Measurements from ENCODE around the gene FOXQ1. TPM values are rescaled to one million over a fixed set of nuclear protein-coding genes. Genes with fewer than 3 reads are reported as not detected.

The FOXQ1 gene
- total RNA-seq, 1 donor from 2014 or later = not detected

- no peak for DNase-seq (ENCODE audit: low read depth, low spot score)
Measured at GRCh38 chr6:1334684-1335083, 22.8 kb downstream of the FOXQ1 start.

GRCh38 chr6:1335367-1336037 lies 23.6 kb downstream of the FOXQ1 start:
- Mint-ChIP-seq H3K4me1 (peaks cover 4% of the 10 kb centered on the region), H3K9me3 (peaks cover 2% of the 10 kb centered on the region), H3K27me3 (ENCODE audit: low read depth) (peaks cover 49% of the 10 kb centered on the region), H3K4me3 (no peak overlapping the region), H3K27ac (ENCODE audit: unreplicated experiment) (no peak overlapping the region), H3K36me3 (ENCODE audit: low read depth) (peaks cover 2% of the 10 kb centered on the region)
- DNase-seq (ENCODE audit: low read depth, low spot score) = no peak
- TF ChIP-seq CTCF (conservative IDR thresholded peaks at IDR 0.05) = no peak

More at GRCh38 chr6:1334684-1335083, 22.8 kb downstream of the FOXQ1 start:
- peaks cover 6% of the 10 kb centered on the region for H3K9me3 Mint-ChIP-seq
- H3K4me3 Mint-ChIP-seq = no peak overlapping the region
- peaks cover 48% of the 10 kb centered on the region for H3K27me3 Mint-ChIP-seq (ENCODE audit: low read depth)
- H3K4me1 Mint-ChIP-seq = peaks cover 4% of the 10 kb centered on the region
- no peak for TF ChIP-seq CTCF (conservative IDR thresholded peaks at IDR 0.05)
- H3K36me3 Mint-ChIP-seq (ENCODE audit: low read depth) = peaks cover 4% of the 10 kb centered on the region
- H3K27ac Mint-ChIP-seq (ENCODE audit: unreplicated experiment) = no peak overlapping the region

GRCh38 chr6:1336246-1336843 lies 24.4 kb downstream of the FOXQ1 start:
- DNase-seq (ENCODE audit: low read depth, low spot score) = no peak
- Mint-ChIP-seq H3K4me1 (peaks cover 4% of the 10 kb centered on the region), H3K9me3 (no peaks in the 10 kb centered on the region), H3K36me3 (ENCODE audit: low read depth) (no peaks in the 10 kb centered on the region), H3K4me3 (no peak overlapping the region), H3K27ac (ENCODE audit: unreplicated experiment) (no peak overlapping the region), H3K27me3 (ENCODE audit: low read depth) (peaks cover 52% of the 10 kb centered on the region)
- TF ChIP-seq CTCF (conservative IDR thresholded peaks at IDR 0.05) = no peak

- Mint-ChIP-seq H3K4me3 (no peak overlapping the region), H3K4me1 (peaks cover 4% of the 10 kb centered on the region), H3K27ac (ENCODE audit: unreplicated experiment) (no peak overlapping the region), H3K36me3 (ENCODE audit: low read depth) (no peaks in the 10 kb centered on the region), H3K9me3 (no peaks in the 10 kb centered on the region), H3K27me3 (ENCODE audit: low read depth) (peaks cover 61% of the 10 kb centered on the region)
- DNase-seq (ENCODE audit: low read depth, low spot score) = no peak
- no peak for TF ChIP-seq CTCF (conservative IDR thresholded peaks at IDR 0.05)
Measured at GRCh38 chr6:1337791-1338190, 25.9 kb downstream of the FOXQ1 start.

GRCh38 chr6:1346101-1346500 lies 34.2 kb downstream of the FOXQ1 start:
- peaks cover 6% of the 10 kb centered on the region for H3K4me1 Mint-ChIP-seq
- no peak for TF ChIP-seq CTCF (conservative IDR thresholded peaks at IDR 0.05)
- H3K9me3 Mint-ChIP-seq = peaks cover 16% of the 10 kb centered on the region
- no peak overlapping the region for H3K27ac Mint-ChIP-seq (ENCODE audit: unreplicated experiment)
- no peak overlapping the region for H3K4me3 Mint-ChIP-seq
- H3K27me3 Mint-ChIP-seq (ENCODE audit: low read depth) = peaks cover 42% of the 10 kb centered on the region
- peaks cover under 1% of the 10 kb centered on the region for H3K36me3 Mint-ChIP-seq (ENCODE audit: low read depth)
- DNase-seq (ENCODE audit: low read depth, low spot score) = no peak

Measured in neural crest cell (in vitro differentiated cells).